PFSK-1 (cell line): ENCODE results near the gene UBXN7.

Experiments used
- POLR2AphosphoS5 ChIP-seq: IDR thresholded peaks from 2 replicates; pipeline ENCODE4 v1.6.1; 2012; ENCODE audit warnings: low read depth, mild to moderate bottlenecking, control low read depth, low read length, moderate library complexity
- TAF1 ChIP-seq: IDR thresholded peaks from 2 replicates; pipeline ENCODE4 v1.6.1; 2012; ENCODE audit warnings: low read length, control low read depth, borderline replicate concordance; ENCODE audit not compliant: insufficient read depth
- TF ChIP-seq, protein P1 (sequence below), 2 experiments: IDR thresholded peaks; 2 replicates each; pipeline versions ENCODE4 v1.6.1 to v1.8.0; 2011 to 2012; ENCODE audit warnings: low read depth in 2 of 2, low read length in 2 of 2, control low read depth in 1 of 2, inconsistent platforms in 1 of 2, mild to moderate bottlenecking in 1 of 2, moderate library complexity in 1 of 2; ENCODE audit not compliant: insufficient read depth in 1 of 2

DNA sequence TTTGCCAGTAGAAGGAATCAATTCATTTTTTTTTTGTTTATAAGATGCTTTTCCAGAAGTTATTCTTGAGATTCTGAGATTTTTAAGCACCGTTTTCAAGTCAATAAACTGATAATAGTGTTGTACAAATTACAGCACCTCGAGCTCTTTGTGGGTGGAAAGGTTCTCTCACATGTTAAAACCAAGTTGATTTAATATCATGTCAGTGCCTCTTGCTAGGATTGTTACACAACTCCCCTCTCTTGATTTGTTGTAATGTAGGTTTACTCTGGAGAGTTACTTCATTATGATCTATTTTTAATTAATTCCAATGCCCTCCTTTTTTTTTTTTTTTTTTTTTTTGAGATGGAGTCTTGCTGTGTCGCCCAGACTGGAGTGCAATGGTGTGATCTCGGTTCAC, 25.8 kb upstream of the UBXN7 start:
- TF ChIP-seq TAF1, result no peak
- TF ChIP-seq POLR2AphosphoS5, result no peak
- TF ChIP-seq, protein P1, sequence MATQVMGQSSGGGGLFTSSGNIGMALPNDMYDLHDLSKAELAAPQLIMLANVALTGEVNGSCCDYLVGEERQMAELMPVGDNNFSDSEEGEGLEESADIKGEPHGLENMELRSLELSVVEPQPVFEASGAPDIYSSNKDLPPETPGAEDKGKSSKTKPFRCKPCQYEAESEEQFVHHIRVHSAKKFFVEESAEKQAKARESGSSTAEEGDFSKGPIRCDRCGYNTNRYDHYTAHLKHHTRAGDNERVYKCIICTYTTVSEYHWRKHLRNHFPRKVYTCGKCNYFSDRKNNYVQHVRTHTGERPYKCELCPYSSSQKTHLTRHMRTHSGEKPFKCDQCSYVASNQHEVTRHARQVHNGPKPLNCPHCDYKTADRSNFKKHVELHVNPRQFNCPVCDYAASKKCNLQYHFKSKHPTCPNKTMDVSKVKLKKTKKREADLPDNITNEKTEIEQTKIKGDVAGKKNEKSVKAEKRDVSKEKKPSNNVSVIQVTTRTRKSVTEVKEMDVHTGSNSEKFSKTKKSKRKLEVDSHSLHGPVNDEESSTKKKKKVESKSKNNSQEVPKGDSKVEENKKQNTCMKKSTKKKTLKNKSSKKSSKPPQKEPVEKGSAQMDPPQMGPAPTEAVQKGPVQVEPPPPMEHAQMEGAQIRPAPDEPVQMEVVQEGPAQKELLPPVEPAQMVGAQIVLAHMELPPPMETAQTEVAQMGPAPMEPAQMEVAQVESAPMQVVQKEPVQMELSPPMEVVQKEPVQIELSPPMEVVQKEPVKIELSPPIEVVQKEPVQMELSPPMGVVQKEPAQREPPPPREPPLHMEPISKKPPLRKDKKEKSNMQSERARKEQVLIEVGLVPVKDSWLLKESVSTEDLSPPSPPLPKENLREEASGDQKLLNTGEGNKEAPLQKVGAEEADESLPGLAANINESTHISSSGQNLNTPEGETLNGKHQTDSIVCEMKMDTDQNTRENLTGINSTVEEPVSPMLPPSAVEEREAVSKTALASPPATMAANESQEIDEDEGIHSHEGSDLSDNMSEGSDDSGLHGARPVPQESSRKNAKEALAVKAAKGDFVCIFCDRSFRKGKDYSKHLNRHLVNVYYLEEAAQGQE (IDR thresholded peaks at IDR 0.05; ENCODE audit: insufficient read depth in 1 of 2, low read depth in 2 of 2, low read length in 2 of 2), result no peak
